Esophagus squamous epithelium (tissue), 5 donors: Measurements from ENCODE around the gene RPRM. TPM values are rescaled to one million over a fixed set of nuclear protein-coding genes. Genes with fewer than 3 reads are reported as not detected.
"Not testable (repeated sequence)": the region's sequence is repeated elsewhere in the genome, so short reads cannot be mapped to it uniquely, and the experiment has no call there.

ENCODE experiments used
- DNase-seq: peaks from one replicate; lab custom pipeline; 2025; lab: John Stamatoyannopoulos, UW
- H3K27ac ChIP-seq, 4 donors: fragments of 200-600 bp; sonication (generic); one replicate each; pipeline ENCODE4 v1.5.1; 2016 to 2019; ENCODE audit warnings: mild to moderate bottlenecking in 1 of 4
- H3K27me3 ChIP-seq, 4 donors: fragments of 200-600 bp; sonication (generic); 1 replicate in 3 of 4; 2 replicates in 1 of 4; pipeline versions ENCODE4 v1.5.1 to v1.6.0; 2017 to 2021; ENCODE audit warnings: antibody characterized with exemption in 1 of 4
- H3K36me3 ChIP-seq, 3 donors: fragments of 200-600 bp; sonication (generic); one replicate each; pipeline ENCODE4 v1.5.1; 2016 to 2019
- H3K4me1 ChIP-seq, 3 donors: fragments of 200-600 bp; sonication (generic); one replicate each; pipeline ENCODE4 v1.5.1; 2017 to 2019
- H3K4me3 ChIP-seq, 4 donors: fragments of 200-600 bp; sonication (generic); 1 replicate in 3 of 4; 2 replicates in 1 of 4; pipeline ENCODE4 v1.5.1; 2016 to 2019; ENCODE audit warnings: mild to moderate bottlenecking in 2 of 4, moderate library complexity in 1 of 4
- H3K9me3 ChIP-seq, 3 donors: fragments of 200-600 bp; sonication (generic); one replicate each; pipeline ENCODE4 v1.5.1; 2016 to 2019
- POLR2A ChIP-seq, 4 donors: fragments of 450-650 bp; IDR thresholded peaks; one replicate each; pipeline ENCODE4 v1.6.1; 2017; ENCODE audit warnings: antibody characterized with exemption in 4 of 4, mild to moderate bottlenecking in 4 of 4, moderate library complexity in 3 of 4
- WGBS, 2 donors: methylation state at CpG; one replicate each; pipeline ENCODE4 v1.1.5; 2018; 5-methylcytosine and 5-hydroxymethylcytosine counted together
- intact Hi-C: fragments of 100-400 bp; cut with DNase I; formaldehyde crosslinking; loops from one replicate; pipeline ENCODE4 v1.15.0; 2022
- total RNA-seq, 4 donors: library from RNA; depleted of rRNA; stranded (reverse); fragments of >200 nt; gene quantifications; one replicate each; pipeline ENCODE4 v1.1.0, GENCODE V29; 2016
- TF ChIP-seq, protein P1 (sequence below), 6 experiments: fragments of 450-650 bp in 4 of 6; fragments of 200-600 bp in 2 of 6; sonication (generic) in 2 of 6; IDR thresholded peaks; one replicate each; pipeline ENCODE4 v1.5.1; 2016 to 2019; ENCODE audit warnings: antibody characterized with exemption in 6 of 6, mild to moderate bottlenecking in 4 of 6, moderate library complexity in 4 of 6
- donor health status: DM: yes; HTN: yes; CAD: no.

Gene RPRM
- total RNA-seq, 4 donors from 2014 or later = 0.95 TPM; not detected in 3

DNA sequence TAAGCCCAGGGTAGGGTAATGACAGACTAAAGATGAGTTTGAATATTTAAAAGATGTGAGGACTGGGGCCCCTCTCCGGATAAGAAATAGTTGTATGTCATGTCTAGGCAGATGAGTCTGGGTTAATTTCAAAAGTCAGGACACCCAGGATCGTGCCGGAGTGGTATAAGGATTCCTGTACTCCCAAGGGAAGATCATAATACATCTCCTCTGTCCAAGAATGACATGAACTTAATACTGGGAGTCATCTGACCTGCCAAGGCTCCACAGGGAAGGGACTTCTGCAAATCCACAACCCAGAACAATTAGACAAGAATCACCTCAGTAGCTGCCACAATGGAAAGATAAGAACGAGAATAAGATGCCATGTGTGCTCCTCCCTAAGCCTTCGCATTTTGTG is 17.1 kb downstream of the RPRM start:
- TF ChIP-seq, protein P1, sequence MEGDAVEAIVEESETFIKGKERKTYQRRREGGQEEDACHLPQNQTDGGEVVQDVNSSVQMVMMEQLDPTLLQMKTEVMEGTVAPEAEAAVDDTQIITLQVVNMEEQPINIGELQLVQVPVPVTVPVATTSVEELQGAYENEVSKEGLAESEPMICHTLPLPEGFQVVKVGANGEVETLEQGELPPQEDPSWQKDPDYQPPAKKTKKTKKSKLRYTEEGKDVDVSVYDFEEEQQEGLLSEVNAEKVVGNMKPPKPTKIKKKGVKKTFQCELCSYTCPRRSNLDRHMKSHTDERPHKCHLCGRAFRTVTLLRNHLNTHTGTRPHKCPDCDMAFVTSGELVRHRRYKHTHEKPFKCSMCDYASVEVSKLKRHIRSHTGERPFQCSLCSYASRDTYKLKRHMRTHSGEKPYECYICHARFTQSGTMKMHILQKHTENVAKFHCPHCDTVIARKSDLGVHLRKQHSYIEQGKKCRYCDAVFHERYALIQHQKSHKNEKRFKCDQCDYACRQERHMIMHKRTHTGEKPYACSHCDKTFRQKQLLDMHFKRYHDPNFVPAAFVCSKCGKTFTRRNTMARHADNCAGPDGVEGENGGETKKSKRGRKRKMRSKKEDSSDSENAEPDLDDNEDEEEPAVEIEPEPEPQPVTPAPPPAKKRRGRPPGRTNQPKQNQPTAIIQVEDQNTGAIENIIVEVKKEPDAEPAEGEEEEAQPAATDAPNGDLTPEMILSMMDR (IDR thresholded peaks at IDR 0.05) = no peak
- no peak for TF ChIP-seq POLR2A (IDR thresholded peaks at IDR 0.05)
- no peak overlapping the region for H3K27ac ChIP-seq
- H3K9me3 ChIP-seq = no peaks in the 10 kb centered on the region
- H3K27me3 ChIP-seq = peaks cover 0 to 12% (median 0%) of the 10 kb centered on the region in 4 donors
- intact Hi-C loops = no loop called here
- no peaks in the 10 kb centered on the region for H3K36me3 ChIP-seq
- no peak overlapping the region for H3K4me3 ChIP-seq
- 63 to 70% methylated on average over 5 of the region's 5 CpGs for WGBS, 2 donors
- DNase-seq = no peak
- no peaks in the 10 kb centered on the region for H3K4me1 ChIP-seq

- WGBS, 2 donors = 67 to 73% methylated on average over 7 to 8 of the region's 8 CpGs
- intact Hi-C loops = no loop called here
These were observed 22.7 kb downstream of the RPRM start for GRCh38 chr2:153455861-153456260.

GRCh38 chr2:153455403-153455802 is 23.2 kb downstream of the RPRM start:
- 79 to 88% methylated on average over 18 to 21 of the region's 21 CpGs for whole genome bisulfite sequencing, 2 donors
- peaks cover 0 to 3% (median 0%) of the 10 kb centered on the region in 4 donors for H3K27me3 ChIP-seq
- intact Hi-C loops = no loop called here

More at GRCh38 chr2:153455861-153456260, 22.7 kb downstream of the RPRM start:
- Histone ChIP-seq H3K36me3 (no peaks in the 10 kb centered on the region), H3K27ac (no peak overlapping the region), H3K4me3 (no peak overlapping the region), H3K27me3 (peaks cover 0 to 3% (median 0%) of the 10 kb centered on the region in 4 donors), H3K4me1 (no peaks in the 10 kb centered on the region), H3K9me3 (no peaks in the 10 kb centered on the region)
- TF ChIP-seq POLR2A (IDR thresholded peaks at IDR 0.05) = no peak
- TF ChIP-seq, protein P1 (IDR thresholded peaks at IDR 0.05) = no peak
- DNase-seq = no peak

GRCh38 chr2:153451611-153452010 is 27.0 kb downstream of the RPRM start:
- H3K36me3 ChIP-seq = no peaks in the 10 kb centered on the region
- DNase-seq = no peak
- H3K9me3 ChIP-seq = no peaks in the 10 kb centered on the region
- no peak for TF ChIP-seq POLR2A (IDR thresholded peaks at IDR 0.05)
- TF ChIP-seq, protein P1 (IDR thresholded peaks at IDR 0.05) = no peak
- intact Hi-C loops = no loop called here
- H3K27me3 ChIP-seq = no peaks in the 10 kb centered on the region
- no peaks in the 10 kb centered on the region for H3K4me1 ChIP-seq
- H3K4me3 ChIP-seq = no peak overlapping the region
- H3K27ac ChIP-seq = no peak overlapping the region
- WGBS, 2 donors = 73 to 74% methylated on average over 5 of the region's 5 CpGs

More at GRCh38 chr2:153455403-153455802, 23.2 kb downstream of the RPRM start:
- no peaks in the 10 kb centered on the region for H3K9me3 ChIP-seq
- no peaks in the 10 kb centered on the region for H3K4me1 ChIP-seq
- TF ChIP-seq, protein P1 (IDR thresholded peaks at IDR 0.05) = no peak
- TF ChIP-seq POLR2A (IDR thresholded peaks at IDR 0.05) = no peak
- H3K36me3 ChIP-seq = no peaks in the 10 kb centered on the region
- no peak overlapping the region for H3K27ac ChIP-seq
- DNase-seq = no peak
- no peak overlapping the region for H3K4me3 ChIP-seq

- H3K36me3 ChIP-seq = no peaks in the 10 kb centered on the region
- intact Hi-C loops = no loop called here
- no peaks in the 10 kb centered on the region for H3K9me3 ChIP-seq
- no peak overlapping the region for H3K27ac ChIP-seq
- no peak for TF ChIP-seq POLR2A (IDR thresholded peaks at IDR 0.05)
- TF ChIP-seq, protein P1 (IDR thresholded peaks at IDR 0.05) = no peak
- 61 to 87% methylated on average over 2 to 4 of the region's 4 CpGs for WGBS, 2 donors
- no peak for DNase-seq
- no peaks in the 10 kb centered on the region for H3K4me1 ChIP-seq
- no peaks in the 10 kb centered on the region for H3K27me3 ChIP-seq
- H3K4me3 ChIP-seq = no peak overlapping the region
These were observed 35.5 kb downstream of the RPRM start for GRCh38 chr2:153443106-153443505.

DNA sequence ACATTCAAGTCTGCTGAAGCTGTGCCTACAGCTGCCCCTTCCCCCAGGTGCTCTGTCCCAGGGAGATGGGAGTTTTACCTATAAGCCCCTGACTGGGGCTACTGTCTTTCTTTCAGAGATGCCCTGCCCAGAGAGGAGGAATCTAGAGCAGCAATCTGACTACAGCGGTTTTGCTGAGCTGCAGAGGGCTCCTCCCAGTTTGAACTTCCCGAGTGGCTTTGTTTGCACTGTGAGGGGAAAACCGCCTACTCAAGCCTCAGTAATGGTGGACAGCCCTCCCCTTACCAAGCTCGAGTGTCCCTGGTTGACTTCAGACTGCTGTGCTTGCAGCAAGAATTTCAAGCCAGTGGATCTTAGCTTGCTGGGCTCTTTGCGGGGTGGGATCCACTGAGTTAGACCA is 35.9 kb downstream of the RPRM start:
- H3K36me3 ChIP-seq, H3K4me1 ChIP-seq, H3K27ac ChIP-seq, H3K4me3 ChIP-seq, intact Hi-C loops, DNase-seq, H3K27me3 ChIP-seq, H3K9me3 ChIP-seq: not testable (repeated sequence)
- 53 to 100% methylated on average over 1 to 5 of the region's 5 CpGs for WGBS, 2 donors

- H3K4me1 ChIP-seq, H3K36me3 ChIP-seq, H3K27ac ChIP-seq, H3K4me3 ChIP-seq, H3K9me3 ChIP-seq, DNase-seq, H3K27me3 ChIP-seq, intact Hi-C loops: not testable (repeated sequence)
- 88 to 93% methylated on average over 2 of the region's 2 CpGs for WGBS, 2 donors
These were observed 38.5 kb downstream of the RPRM start for GRCh38 chr2:153440090-153440489.
